ENCODE results near the gene RFC1. TPM values are rescaled to one million over a fixed set of nuclear protein-coding genes. Genes with fewer than 3 reads are reported as not detected.

The RFC1 gene
- total RNA-seq, 3 donors from 2014 or later = 24.2 to 47.3 (median 29.5) TPM

GRCh38 chr4:39274503-39274902 lies 91.7 kb downstream of the RFC1 start:
- Histone ChIP-seq H3K36me3 (ENCODE audit: low read depth) (no peaks in the 10 kb centered on the region), H3K4me3 (no peak overlapping the region), H3K4me1 (ENCODE audit: low read depth) (no peaks in the 10 kb centered on the region), H3K9me3 (no peaks in the 10 kb centered on the region)
- intact Hi-C loops (cut with DNase I, micrococcal nuclease) = no loop called here
- TF ChIP-seq, protein P1, sequence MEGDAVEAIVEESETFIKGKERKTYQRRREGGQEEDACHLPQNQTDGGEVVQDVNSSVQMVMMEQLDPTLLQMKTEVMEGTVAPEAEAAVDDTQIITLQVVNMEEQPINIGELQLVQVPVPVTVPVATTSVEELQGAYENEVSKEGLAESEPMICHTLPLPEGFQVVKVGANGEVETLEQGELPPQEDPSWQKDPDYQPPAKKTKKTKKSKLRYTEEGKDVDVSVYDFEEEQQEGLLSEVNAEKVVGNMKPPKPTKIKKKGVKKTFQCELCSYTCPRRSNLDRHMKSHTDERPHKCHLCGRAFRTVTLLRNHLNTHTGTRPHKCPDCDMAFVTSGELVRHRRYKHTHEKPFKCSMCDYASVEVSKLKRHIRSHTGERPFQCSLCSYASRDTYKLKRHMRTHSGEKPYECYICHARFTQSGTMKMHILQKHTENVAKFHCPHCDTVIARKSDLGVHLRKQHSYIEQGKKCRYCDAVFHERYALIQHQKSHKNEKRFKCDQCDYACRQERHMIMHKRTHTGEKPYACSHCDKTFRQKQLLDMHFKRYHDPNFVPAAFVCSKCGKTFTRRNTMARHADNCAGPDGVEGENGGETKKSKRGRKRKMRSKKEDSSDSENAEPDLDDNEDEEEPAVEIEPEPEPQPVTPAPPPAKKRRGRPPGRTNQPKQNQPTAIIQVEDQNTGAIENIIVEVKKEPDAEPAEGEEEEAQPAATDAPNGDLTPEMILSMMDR (IDR thresholded peaks at IDR 0.05) = no peak
- ATAC-seq (no peak), DNase-seq (no peak)

DNA sequence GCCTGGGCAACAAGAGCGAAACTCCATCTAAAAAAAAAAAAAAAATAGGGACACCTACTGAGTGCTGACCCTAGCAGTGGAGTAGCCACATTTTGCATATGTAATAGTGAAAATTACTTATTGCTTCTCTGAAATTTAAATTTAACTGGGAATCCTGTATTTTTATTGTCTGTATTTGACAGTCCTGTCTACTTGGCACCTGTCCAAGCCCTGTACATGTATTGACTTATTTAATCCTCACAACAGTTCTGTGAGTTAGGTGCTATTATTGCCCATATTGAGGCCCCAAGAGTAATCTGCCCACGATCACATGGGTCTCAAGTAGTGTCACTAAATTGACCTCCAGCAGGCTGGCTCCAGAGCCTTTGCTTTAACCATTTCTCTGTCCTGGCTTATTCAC lies 102.3 kb downstream of the RFC1 start:
- H3K9me3 ChIP-seq = no peaks in the 10 kb centered on the region
- ATAC-seq (no peak), DNase-seq (peak in 1 of 3 donors; percentile 5)
- TF ChIP-seq, protein P1 (IDR thresholded peaks at IDR 0.05) = no peak
- no peak overlapping the region for H3K4me3 ChIP-seq
- H3K36me3 ChIP-seq (ENCODE audit: low read depth) = no peaks in the 10 kb centered on the region
- intact Hi-C loops (cut with DNase I, micrococcal nuclease) = no loop called here
- H3K4me1 ChIP-seq (ENCODE audit: low read depth) = no peaks in the 10 kb centered on the region

GRCh38 chr4:39259571-39260330 lies 106.4 kb downstream of the RFC1 start:
- ATAC-seq (no peak), DNase-seq (no peak)
- H3K4me1 ChIP-seq (ENCODE audit: low read depth) = no peaks in the 10 kb centered on the region
- H3K4me3 ChIP-seq = no peak overlapping the region
- TF ChIP-seq, protein P1 (IDR thresholded peaks at IDR 0.05) = no peak
- H3K9me3 ChIP-seq = no peaks in the 10 kb centered on the region
- no peaks in the 10 kb centered on the region for H3K36me3 ChIP-seq (ENCODE audit: low read depth)
- intact Hi-C loops (cut with DNase I, micrococcal nuclease) = no loop called here

DNA sequence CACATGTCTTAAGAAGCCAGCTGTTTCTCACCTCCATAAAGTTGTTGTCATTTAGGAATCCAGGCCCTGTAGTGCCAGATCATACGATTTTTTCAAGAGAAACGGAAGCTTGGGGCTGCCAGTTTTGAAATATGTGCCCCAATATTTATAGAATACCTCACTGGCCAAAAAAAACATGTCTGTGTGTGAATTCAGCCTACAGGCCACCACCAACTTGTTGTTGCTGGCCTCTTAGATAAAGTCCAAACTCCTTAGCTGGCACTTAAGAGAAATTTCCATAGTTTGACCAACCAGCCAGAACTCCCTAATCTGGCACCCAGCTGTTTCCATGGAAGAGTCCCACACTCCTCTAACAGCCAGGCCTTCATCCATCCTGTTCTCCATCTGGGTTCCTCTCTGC lies 109.7 kb downstream of the RFC1 start:
- no peak for DNase-seq
- Histone ChIP-seq H3K9me3 (no peaks in the 10 kb centered on the region), H3K36me3 (ENCODE audit: low read depth) (no peaks in the 10 kb centered on the region), H3K4me1 (ENCODE audit: low read depth) (no peaks in the 10 kb centered on the region), H3K4me3 (no peak overlapping the region)
- intact Hi-C loops (cut with DNase I, micrococcal nuclease) = no loop called here
- no peak for ATAC-seq
- TF ChIP-seq, protein P1 (IDR thresholded peaks at IDR 0.05) = no peak

DNA sequence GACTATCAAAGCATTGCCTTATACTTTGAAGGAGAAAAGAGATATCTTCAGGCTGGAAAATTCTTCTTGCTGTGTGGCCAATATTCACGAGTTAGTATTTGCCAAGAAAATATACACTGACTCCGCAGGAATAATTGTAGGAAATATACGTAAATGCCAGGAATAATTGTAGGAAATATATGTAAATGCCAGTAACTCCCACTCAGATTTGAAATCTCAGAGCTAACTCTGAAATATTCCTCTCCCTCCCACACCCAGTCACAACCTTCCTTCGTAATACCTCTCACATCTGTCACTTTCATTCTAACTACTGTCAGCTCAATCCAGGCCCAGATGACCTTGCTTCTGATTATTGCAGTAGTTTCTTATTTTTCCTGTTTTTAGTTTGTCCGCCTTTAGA lies 110.3 kb downstream of the RFC1 start:
- intact Hi-C loops (cut with DNase I, micrococcal nuclease) = no loop called here
- Histone ChIP-seq H3K4me3 (no peak overlapping the region), H3K36me3 (ENCODE audit: low read depth) (no peaks in the 10 kb centered on the region), H3K4me1 (ENCODE audit: low read depth) (no peaks in the 10 kb centered on the region), H3K9me3 (no peaks in the 10 kb centered on the region)
- DNase-seq (no peak), ATAC-seq (no peak)
- TF ChIP-seq, protein P1 (IDR thresholded peaks at IDR 0.05) = no peak

Data from mucosa of descending colon (tissue), 3 donors.